ENCODE data around the gene FAM135A.

GRCh38 chr6:70385901-70386300, 27.4 kb upstream of the FAM135A start:
- TF ChIP-seq EZH2 (IDR thresholded peaks at IDR 0.05; ENCODE audit: borderline replicate concordance, low read depth, low read length, poor library complexity, severe bottlenecking) (no peak), CTCF (conservative IDR thresholded peaks at IDR 0.05; ENCODE audit: low read depth, low read length) (no peak)
